NCI-H345 treated with DMSO at 0.1 percent for 48 hours (cell line): ENCODE results near the gene MED29.
"Not testable (repeated sequence)": the region's sequence is repeated elsewhere in the genome, so short reads cannot be mapped to it uniquely, and the experiment has no call there.

Experiments
- DNase-seq: peaks from one replicate; lab custom pipeline; 2025; ENCODE audit not compliant: unreplicated experiment; lab: John Stamatoyannopoulos, UW

Gene MED29

GRCh38 chr19:39370735-39371134, 20.4 kb upstream of the MED29 start:
- no peak for DNase-seq

- DNase-seq = no peak
These were observed 19.0 kb upstream of the MED29 start for GRCh38 chr19:39372047-39372802.

GRCh38 chr19:39372941-39373340, 18.2 kb upstream of the MED29 start:
- DNase-seq = no peak

GRCh38 chr19:39375929-39376328, 15.2 kb upstream of the MED29 start:
- DNase-seq = no peak

- DNase-seq = no peak
These were observed 13.5 kb upstream of the MED29 start for GRCh38 chr19:39377373-39378362.

- not testable (repeated sequence) for DNase-seq
These were observed 11.8 kb upstream of the MED29 start for GRCh38 chr19:39379366-39379765.

- DNase-seq = no peak
These were observed 11.2 kb upstream of the MED29 start for GRCh38 chr19:39379865-39380396.

GRCh38 chr19:39380521-39381502, 10.4 kb upstream of the MED29 start:
- DNase-seq = no peak

- DNase-seq = no peak
These were observed 9.1 kb upstream of the MED29 start for GRCh38 chr19:39381910-39382611.

GRCh38 chr19:39382991-39383828, 8.0 kb upstream of the MED29 start:
- DNase-seq = no peak

GRCh38 chr19:39384839-39385568, 6.2 kb upstream of the MED29 start:
- DNase-seq = no peak

GRCh38 chr19:39385629-39386411, 5.4 kb upstream of the MED29 start:
- no peak for DNase-seq

- no peak for DNase-seq
These were observed 4.6 kb upstream of the MED29 start for GRCh38 chr19:39386557-39386956.

GRCh38 chr19:39388657-39389056, 2.5 kb upstream of the MED29 start:
- no peak for DNase-seq

- DNase-seq = no peak
These were observed 1.4 kb upstream of the MED29 start for GRCh38 chr19:39389631-39390414.

GRCh38 chr19:39390451-39390750, 777 bp upstream of the MED29 start:
- no peak for DNase-seq
